Hepatocyte (in vitro differentiated cells): Measurements from ENCODE around the gene CA12. TPM values are rescaled to one million over a fixed set of nuclear protein-coding genes. Genes with fewer than 3 reads are reported as not detected.

Source experiments
- DNase-seq: peaks from one replicate; pipeline ENCODE4 v3.0.0-alpha.2; 2016; ENCODE audit warnings: low spot score
- H2AFZ ChIP-seq: fragments of 200-600 bp; sonication (generic); 2 replicates; pipeline ENCODE4 v1.6.0; 2016; ENCODE audit warnings: antibody characterized with exemption, mild to moderate bottlenecking
- H3K27ac ChIP-seq: fragments of 200-600 bp; sonication (generic); 2 replicates; pipeline ENCODE4 v1.5.1; 2016; ENCODE audit warnings: mild to moderate bottlenecking
- H3K27me3 ChIP-seq: fragments of 200-600 bp; sonication (generic); 2 replicates; pipeline ENCODE4 v1.6.1; 2016
- H3K36me3 ChIP-seq: fragments of 200-600 bp; sonication (generic); replicated peaks from 2 replicates; pipeline ENCODE4 v1.5.1; 2016; ENCODE audit warnings: low read depth; ENCODE audit not compliant: insufficient read depth
- H3K4me1 ChIP-seq: fragments of 200-600 bp; sonication (generic); 2 replicates; pipeline ENCODE4 v1.5.1; 2016; ENCODE audit warnings: mild to moderate bottlenecking, moderate library complexity; ENCODE audit not compliant: insufficient read depth
- H3K4me2 ChIP-seq: fragments of 200-600 bp; sonication (generic); 2 replicates; pipeline ENCODE4 v1.6.0; 2016
- H3K4me3 ChIP-seq: fragments of 200-600 bp; sonication (generic); 2 replicates; pipeline ENCODE4 v1.5.1; 2016; ENCODE audit warnings: mild to moderate bottlenecking
- H3K79me2 ChIP-seq: fragments of 200-600 bp; sonication (generic); 2 replicates; pipeline ENCODE4 v1.6.0; 2017; ENCODE audit warnings: mild to moderate bottlenecking
- H3K9me2 ChIP-seq: fragments of 200-600 bp; sonication (generic); replicated peaks from 2 replicates; pipeline ENCODE4 v1.6.0; 2017; ENCODE audit warnings: mild to moderate bottlenecking; ENCODE audit not compliant: insufficient read depth
- H3K9me3 ChIP-seq: fragments of 200-600 bp; sonication (generic); 2 replicates; pipeline ENCODE4 v1.5.1; 2016; ENCODE audit warnings: low read depth, mild to moderate bottlenecking
- H4K20me1 ChIP-seq: fragments of 200-600 bp; sonication (generic); 2 replicates; pipeline ENCODE4 v1.6.0; 2016; ENCODE audit warnings: mild to moderate bottlenecking; ENCODE audit not compliant: insufficient read depth, poor library complexity, severe bottlenecking
- CTCF ChIP-seq: fragments of 200-600 bp; sonication (generic); IDR thresholded peaks from 2 replicates; pipeline ENCODE4 v1.5.1; 2016; ENCODE audit warnings: antibody characterized with exemption, mild to moderate bottlenecking; ENCODE audit not compliant: poor library complexity
- EZH2 ChIP-seq: fragments of 200-600 bp; sonication (generic); IDR thresholded peaks from 2 replicates; pipeline ENCODE4 v1.6.1; 2016; ENCODE audit warnings: antibody characterized with exemption, mild to moderate bottlenecking, borderline replicate concordance
- EZH2phosphoT487 ChIP-seq: fragments of 200-600 bp; sonication (generic); IDR thresholded peaks from one replicate; pipeline ENCODE4 v1.6.1; 2018; ENCODE audit warnings: antibody characterized with exemption, mild to moderate bottlenecking, low read depth, moderate library complexity; ENCODE audit not compliant: unreplicated experiment, severe bottlenecking
- WGBS: methylation state at CpG from one replicate; pipeline ENCODE4 v1.1.6; 2016; ENCODE audit warnings: low lambda C conversion rate; ENCODE audit errors: missing lambda C conversion rate; 5-methylcytosine and 5-hydroxymethylcytosine counted together
- polyA plus RNA-seq: library from polyadenylated mRNA; unstranded; fragments of >200 nt; fragmentation: Nextera tagmentation; extraction: Ambion mirVana; gene quantifications from 2 replicates; pipeline ENCODE4 v1.2.1, GENCODE V29; 2016
- total RNA-seq: library from RNA; depleted of rRNA; stranded (reverse); fragments of >200 nt; gene quantifications from 2 replicates; pipeline ENCODE4 v1.2.3, GENCODE V29; 2014

CA12 gene
- total and polyA plus RNA-seq, 2 experiments from 2014 or later = 13.8 to 16.6 TPM

- Histone ChIP-seq H3K9me3 (no peaks in the 10 kb centered on the region), H2AFZ (no peak overlapping the region), H3K27ac (no peak overlapping the region), H3K4me2 (no peak overlapping the region), H3K79me2 (no peaks in the 10 kb centered on the region), H3K9me2 (no peaks in the 10 kb centered on the region), H3K4me1 (peaks cover 4% of the 10 kb centered on the region), H3K36me3 (no peaks in the 10 kb centered on the region), H3K27me3 (no peaks in the 10 kb centered on the region), H4K20me1 (no peaks in the 10 kb centered on the region), H3K4me3 (no peak overlapping the region)
- DNase-seq = no peak
- WGBS = 83% methylated on average over 5 of the region's 5 CpGs
- TF ChIP-seq CTCF (no peak), EZH2 (no peak), EZH2phosphoT487 (no peak)
Measured at GRCh38 chr15:63401714-63402497, 20.3 kb upstream of the CA12 start.

- H3K27me3 ChIP-seq = no peaks in the 10 kb centered on the region
- no peaks in the 10 kb centered on the region for H3K79me2 ChIP-seq
- H3K4me1 ChIP-seq = no peaks in the 10 kb centered on the region
- H2AFZ ChIP-seq = no peak overlapping the region
- 82% methylated on average over 2 of the region's 2 CpGs for WGBS
- TF ChIP-seq EZH2 (no peak), EZH2phosphoT487 (no peak), CTCF (no peak)
- H3K9me3 ChIP-seq = no peaks in the 10 kb centered on the region
- no peak overlapping the region for H3K4me3 ChIP-seq
- no peak for DNase-seq
- H4K20me1 ChIP-seq = no peaks in the 10 kb centered on the region
- H3K4me2 ChIP-seq = no peak overlapping the region
- H3K36me3 ChIP-seq = no peaks in the 10 kb centered on the region
- H3K27ac ChIP-seq = no peak overlapping the region
- H3K9me2 ChIP-seq = no peaks in the 10 kb centered on the region
Measured at GRCh38 chr15:63401078-63401477, 19.4 kb upstream of the CA12 start.

- Histone ChIP-seq H3K9me2 (no peaks in the 10 kb centered on the region), H3K4me3 (no peak overlapping the region), H3K9me3 (no peaks in the 10 kb centered on the region), H3K36me3 (no peaks in the 10 kb centered on the region), H3K27ac (no peak overlapping the region), H3K79me2 (no peaks in the 10 kb centered on the region), H4K20me1 (no peaks in the 10 kb centered on the region), H3K4me1 (no peaks in the 10 kb centered on the region), H2AFZ (no peak overlapping the region), H3K27me3 (no peaks in the 10 kb centered on the region), H3K4me2 (no peak overlapping the region)
- 88% methylated on average over 2 of the region's 2 CpGs for WGBS
- TF ChIP-seq EZH2phosphoT487 (no peak), CTCF (no peak), EZH2 (no peak)
- DNase-seq = no peak
Measured at GRCh38 chr15:63398456-63398855, 16.8 kb upstream of the CA12 start.
